ENCODE results near the gene FHOD3. TPM values are rescaled to one million over a fixed set of nuclear protein-coding genes. Genes with fewer than 3 reads are reported as not detected.

FHOD3 gene
- total and polyA plus RNA-seq, 2 experiments from 2014 or later = 2.7 to 8.7 TPM

DNA sequence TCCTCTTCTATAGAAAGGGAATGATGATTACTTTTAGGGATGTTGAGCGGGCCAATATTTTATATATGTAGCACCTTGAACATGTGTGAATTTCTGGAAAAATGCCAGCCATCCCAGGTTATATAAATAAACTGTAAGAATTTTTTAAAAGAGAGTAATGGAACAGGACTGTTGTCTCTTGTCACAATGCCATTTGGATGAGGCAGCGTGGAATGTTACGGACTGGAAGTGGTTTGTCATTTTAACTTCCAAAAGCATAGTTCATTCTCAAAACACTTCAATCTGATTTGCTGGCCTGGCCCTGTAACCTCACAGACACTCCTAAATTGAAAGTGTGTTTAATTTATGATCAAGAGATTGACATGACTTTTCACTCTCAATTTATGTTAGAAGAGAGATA, 460.5 kb downstream of the FHOD3 start (continued):
- TF ChIP-seq, protein P1, sequence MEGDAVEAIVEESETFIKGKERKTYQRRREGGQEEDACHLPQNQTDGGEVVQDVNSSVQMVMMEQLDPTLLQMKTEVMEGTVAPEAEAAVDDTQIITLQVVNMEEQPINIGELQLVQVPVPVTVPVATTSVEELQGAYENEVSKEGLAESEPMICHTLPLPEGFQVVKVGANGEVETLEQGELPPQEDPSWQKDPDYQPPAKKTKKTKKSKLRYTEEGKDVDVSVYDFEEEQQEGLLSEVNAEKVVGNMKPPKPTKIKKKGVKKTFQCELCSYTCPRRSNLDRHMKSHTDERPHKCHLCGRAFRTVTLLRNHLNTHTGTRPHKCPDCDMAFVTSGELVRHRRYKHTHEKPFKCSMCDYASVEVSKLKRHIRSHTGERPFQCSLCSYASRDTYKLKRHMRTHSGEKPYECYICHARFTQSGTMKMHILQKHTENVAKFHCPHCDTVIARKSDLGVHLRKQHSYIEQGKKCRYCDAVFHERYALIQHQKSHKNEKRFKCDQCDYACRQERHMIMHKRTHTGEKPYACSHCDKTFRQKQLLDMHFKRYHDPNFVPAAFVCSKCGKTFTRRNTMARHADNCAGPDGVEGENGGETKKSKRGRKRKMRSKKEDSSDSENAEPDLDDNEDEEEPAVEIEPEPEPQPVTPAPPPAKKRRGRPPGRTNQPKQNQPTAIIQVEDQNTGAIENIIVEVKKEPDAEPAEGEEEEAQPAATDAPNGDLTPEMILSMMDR (conservative IDR thresholded peaks at IDR 0.05; ENCODE audit: low read depth in 2 of 2) = no peak
- TF ChIP-seq ZNF331 (CRISPR knock-in tag; IDR thresholded peaks at IDR 0.05; ENCODE audit: low read depth) (no peak), EZH2 (IDR thresholded peaks at IDR 0.05; ENCODE audit: low read depth, unreplicated experiment) (no peak), JUNB (IDR thresholded peaks at IDR 0.05; ENCODE audit: unreplicated experiment) (no peak), NANOG (IDR thresholded peaks at IDR 0.05; ENCODE audit: borderline replicate concordance) (no peak)
- TF ChIP-seq, protein P2, sequence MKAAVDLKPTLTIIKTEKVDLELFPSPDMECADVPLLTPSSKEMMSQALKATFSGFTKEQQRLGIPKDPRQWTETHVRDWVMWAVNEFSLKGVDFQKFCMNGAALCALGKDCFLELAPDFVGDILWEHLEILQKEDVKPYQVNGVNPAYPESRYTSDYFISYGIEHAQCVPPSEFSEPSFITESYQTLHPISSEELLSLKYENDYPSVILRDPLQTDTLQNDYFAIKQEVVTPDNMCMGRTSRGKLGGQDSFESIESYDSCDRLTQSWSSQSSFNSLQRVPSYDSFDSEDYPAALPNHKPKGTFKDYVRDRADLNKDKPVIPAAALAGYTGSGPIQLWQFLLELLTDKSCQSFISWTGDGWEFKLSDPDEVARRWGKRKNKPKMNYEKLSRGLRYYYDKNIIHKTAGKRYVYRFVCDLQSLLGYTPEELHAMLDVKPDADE (IDR thresholded peaks at IDR 0.05) = no peak
- TF ChIP-seq, protein P3, sequence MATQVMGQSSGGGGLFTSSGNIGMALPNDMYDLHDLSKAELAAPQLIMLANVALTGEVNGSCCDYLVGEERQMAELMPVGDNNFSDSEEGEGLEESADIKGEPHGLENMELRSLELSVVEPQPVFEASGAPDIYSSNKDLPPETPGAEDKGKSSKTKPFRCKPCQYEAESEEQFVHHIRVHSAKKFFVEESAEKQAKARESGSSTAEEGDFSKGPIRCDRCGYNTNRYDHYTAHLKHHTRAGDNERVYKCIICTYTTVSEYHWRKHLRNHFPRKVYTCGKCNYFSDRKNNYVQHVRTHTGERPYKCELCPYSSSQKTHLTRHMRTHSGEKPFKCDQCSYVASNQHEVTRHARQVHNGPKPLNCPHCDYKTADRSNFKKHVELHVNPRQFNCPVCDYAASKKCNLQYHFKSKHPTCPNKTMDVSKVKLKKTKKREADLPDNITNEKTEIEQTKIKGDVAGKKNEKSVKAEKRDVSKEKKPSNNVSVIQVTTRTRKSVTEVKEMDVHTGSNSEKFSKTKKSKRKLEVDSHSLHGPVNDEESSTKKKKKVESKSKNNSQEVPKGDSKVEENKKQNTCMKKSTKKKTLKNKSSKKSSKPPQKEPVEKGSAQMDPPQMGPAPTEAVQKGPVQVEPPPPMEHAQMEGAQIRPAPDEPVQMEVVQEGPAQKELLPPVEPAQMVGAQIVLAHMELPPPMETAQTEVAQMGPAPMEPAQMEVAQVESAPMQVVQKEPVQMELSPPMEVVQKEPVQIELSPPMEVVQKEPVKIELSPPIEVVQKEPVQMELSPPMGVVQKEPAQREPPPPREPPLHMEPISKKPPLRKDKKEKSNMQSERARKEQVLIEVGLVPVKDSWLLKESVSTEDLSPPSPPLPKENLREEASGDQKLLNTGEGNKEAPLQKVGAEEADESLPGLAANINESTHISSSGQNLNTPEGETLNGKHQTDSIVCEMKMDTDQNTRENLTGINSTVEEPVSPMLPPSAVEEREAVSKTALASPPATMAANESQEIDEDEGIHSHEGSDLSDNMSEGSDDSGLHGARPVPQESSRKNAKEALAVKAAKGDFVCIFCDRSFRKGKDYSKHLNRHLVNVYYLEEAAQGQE (IDR thresholded peaks at IDR 0.05; ENCODE audit: unreplicated experiment) = no peak

DNA sequence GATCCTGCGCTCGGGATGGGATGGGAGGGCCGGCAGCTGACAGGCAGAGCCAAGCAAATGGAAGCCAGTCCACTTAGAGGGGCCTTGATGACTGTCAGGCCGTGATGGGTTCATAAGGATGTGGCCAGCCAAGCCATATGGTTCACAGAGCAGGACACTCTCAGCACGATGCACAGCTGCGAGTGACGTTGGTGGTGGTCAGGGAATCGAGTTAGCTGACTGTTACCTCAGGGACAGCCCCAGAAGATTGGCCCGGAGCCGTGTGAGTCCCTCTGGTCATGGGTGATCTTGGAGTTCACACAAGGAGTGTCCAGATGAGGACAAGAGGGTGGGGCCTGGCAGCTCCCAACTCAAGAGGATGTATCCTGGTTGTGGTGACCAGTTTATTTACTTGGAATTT, 461.1 kb downstream of the FHOD3 start:
- no peaks in the 10 kb centered on the region for H3K27me3 Mint-ChIP-seq (ENCODE audit: insufficient read depth, low read depth, poor library complexity)
- ATAC-seq (no peak), DNase-seq (ENCODE audit: low spot score) (no peak)
- H3K9me3 Mint-ChIP-seq = peaks cover 2% of the 10 kb centered on the region; the same call in 1 of the 3 replicates
- Histone ChIP-seq H3K27ac (ENCODE audit: low read depth) (no peak overlapping the region), H3K36me3 (ENCODE audit: insufficient read depth) (no peaks in the 10 kb centered on the region), H4K20me1 (replicated peaks; ENCODE audit: insufficient read depth) (no peaks in the 10 kb centered on the region), H3K4me3 (no peak overlapping the region), H3K79me2 (replicated peaks; ENCODE audit: insufficient read depth) (no peaks in the 10 kb centered on the region), H3F3A (replicated peaks; ENCODE audit: low read depth) (peaks cover under 1% of the 10 kb centered on the region; the same call in 1 of the 2 replicates), H3K4me1 (ENCODE audit: insufficient read depth) (0 out of 2 replicates have a peak, but pooled peaks cover 4% of the 10 kb centered on the region), H3K27me3 (ENCODE audit: insufficient read depth) (no peaks in the 10 kb centered on the region), H3K9me2 (ENCODE audit: insufficient read depth) (no peaks in the 10 kb centered on the region), H3K4me2 (no peak overlapping the region), H2AFZ (no peak overlapping the region)
- H3K4me3 Mint-ChIP-seq = no peak overlapping the region
- TF ChIP-seq ZNF114 (CRISPR knock-in tag; IDR thresholded peaks at IDR 0.05) = no peak
- TF ChIP-seq STAT1 (IDR thresholded peaks at IDR 0.05; ENCODE audit: unreplicated experiment) = no peak
- no peak for TF ChIP-seq EZH2phosphoT487 (IDR thresholded peaks at IDR 0.05; ENCODE audit: unreplicated experiment)
- TF ChIP-seq POLR2AphosphoS5 (IDR thresholded peaks at IDR 0.05; ENCODE audit: low read depth) = no peak
- TF ChIP-seq, protein P4, sequence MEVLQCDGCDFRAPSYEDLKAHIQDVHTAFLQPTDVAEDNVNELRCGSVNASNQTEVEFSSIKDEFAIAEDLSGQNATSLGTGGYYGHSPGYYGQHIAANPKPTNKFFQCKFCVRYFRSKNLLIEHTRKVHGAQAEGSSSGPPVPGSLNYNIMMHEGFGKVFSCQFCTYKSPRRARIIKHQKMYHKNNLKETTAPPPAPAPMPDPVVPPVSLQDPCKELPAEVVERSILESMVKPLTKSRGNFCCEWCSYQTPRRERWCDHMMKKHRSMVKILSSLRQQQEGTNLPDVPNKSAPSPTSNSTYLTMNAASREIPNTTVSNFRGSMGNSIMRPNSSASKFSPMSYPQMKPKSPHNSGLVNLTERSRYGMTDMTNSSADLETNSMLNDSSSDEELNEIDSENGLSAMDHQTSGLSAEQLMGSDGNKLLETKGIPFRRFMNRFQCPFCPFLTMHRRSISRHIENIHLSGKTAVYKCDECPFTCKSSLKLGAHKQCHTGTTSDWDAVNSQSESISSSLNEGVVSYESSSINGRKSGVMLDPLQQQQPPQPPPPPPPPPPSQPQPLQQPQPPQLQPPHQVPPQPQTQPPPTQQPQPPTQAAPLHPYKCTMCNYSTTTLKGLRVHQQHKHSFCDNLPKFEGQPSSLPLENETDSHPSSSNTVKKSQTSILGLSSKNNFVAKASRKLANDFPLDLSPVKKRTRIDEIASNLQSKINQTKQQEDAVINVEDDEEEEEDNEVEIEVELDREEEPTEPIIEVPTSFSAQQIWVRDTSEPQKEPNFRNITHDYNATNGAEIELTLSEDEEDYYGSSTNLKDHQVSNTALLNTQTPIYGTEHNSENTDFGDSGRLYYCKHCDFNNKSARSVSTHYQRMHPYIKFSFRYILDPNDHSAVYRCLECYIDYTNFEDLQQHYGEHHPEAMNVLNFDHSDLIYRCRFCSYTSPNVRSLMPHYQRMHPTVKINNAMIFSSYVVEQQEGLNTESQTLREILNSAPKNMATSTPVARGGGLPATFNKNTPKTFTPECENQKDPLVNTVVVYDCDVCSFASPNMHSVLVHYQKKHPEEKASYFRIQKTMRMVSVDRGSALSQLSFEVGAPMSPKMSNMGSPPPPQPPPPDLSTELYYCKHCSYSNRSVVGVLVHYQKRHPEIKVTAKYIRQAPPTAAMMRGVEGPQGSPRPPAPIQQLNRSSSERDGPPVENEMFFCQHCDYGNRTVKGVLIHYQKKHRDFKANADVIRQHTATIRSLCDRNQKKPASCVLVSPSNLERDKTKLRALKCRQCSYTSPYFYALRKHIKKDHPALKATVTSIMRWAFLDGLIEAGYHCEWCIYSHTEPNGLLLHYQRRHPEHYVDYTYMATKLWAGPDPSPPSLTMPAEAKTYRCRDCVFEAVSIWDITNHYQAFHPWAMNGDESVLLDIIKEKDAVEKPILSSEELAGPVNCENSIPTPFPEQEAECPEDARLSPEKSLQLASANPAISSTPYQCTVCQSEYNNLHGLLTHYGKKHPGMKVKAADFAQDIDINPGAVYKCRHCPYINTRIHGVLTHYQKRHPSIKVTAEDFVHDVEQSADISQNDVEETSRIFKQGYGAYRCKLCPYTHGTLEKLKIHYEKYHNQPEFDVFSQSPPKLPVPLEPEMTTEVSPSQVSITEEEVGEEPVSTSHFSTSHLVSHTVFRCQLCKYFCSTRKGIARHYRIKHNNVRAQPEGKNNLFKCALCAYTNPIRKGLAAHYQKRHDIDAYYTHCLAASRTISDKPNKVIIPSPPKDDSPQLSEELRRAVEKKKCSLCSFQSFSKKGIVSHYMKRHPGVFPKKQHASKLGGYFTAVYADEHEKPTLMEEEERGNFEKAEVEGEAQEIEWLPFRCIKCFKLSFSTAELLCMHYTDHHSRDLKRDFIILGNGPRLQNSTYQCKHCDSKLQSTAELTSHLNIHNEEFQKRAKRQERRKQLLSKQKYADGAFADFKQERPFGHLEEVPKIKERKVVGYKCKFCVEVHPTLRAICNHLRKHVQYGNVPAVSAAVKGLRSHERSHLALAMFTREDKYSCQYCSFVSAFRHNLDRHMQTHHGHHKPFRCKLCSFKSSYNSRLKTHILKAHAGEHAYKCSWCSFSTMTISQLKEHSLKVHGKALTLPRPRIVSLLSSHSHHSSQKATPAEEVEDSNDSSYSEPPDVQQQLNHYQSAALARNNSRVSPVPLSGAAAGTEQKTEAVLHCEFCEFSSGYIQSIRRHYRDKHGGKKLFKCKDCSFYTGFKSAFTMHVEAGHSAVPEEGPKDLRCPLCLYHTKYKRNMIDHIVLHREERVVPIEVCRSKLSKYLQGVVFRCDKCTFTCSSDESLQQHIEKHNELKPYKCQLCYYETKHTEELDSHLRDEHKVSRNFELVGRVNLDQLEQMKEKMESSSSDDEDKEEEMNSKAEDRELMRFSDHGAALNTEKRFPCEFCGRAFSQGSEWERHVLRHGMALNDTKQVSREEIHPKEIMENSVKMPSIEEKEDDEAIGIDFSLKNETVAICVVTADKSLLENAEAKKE (CRISPR knock-in tag; IDR thresholded peaks at IDR 0.05) = no peak
- H3K27ac Mint-ChIP-seq = no peak overlapping the region
- no peaks in the 10 kb centered on the region; the same call in 1 of the 3 replicates for H3K4me1 Mint-ChIP-seq
- peaks cover 8% of the 10 kb centered on the region for H3K36me3 Mint-ChIP-seq (ENCODE audit: low read depth)
